ENCODE results near the gene DMAP1. TPM values are rescaled to one million over a fixed set of nuclear protein-coding genes. Genes with fewer than 3 reads are reported as not detected.

Gene DMAP1
- total and polyA plus RNA-seq, 9 donors: 28.1 to 46.9 (median 42.2) TPM

- Histone ChIP-seq H3K4me1 (ENCODE audit: insufficient read depth) (no peaks in the 10 kb centered on the region), H3K4me3 (no peak overlapping the region), H3K36me3 (no peaks in the 10 kb centered on the region), H3K27me3 (no peaks in the 10 kb centered on the region), H3K9me3 (no peaks in the 10 kb centered on the region), H3K27ac (no peak overlapping the region)
- intact Hi-C loops (cut with DNase I): no loop called here
- WGBS, 3 donors: 87 to 91% (median 88%) methylated on average over 3 of the region's 3 CpGs
- no peak for DNase-seq
- no peak for TF ChIP-seq CTCF (IDR thresholded peaks at IDR 0.05)
- TF ChIP-seq EP300 (IDR thresholded peaks at IDR 0.05): no peak
- TF ChIP-seq POLR2A (IDR thresholded peaks at IDR 0.05): no peak
These were observed 17.5 kb downstream of the DMAP1 start for GRCh38 chr1:44230796-44231195.

DNA sequence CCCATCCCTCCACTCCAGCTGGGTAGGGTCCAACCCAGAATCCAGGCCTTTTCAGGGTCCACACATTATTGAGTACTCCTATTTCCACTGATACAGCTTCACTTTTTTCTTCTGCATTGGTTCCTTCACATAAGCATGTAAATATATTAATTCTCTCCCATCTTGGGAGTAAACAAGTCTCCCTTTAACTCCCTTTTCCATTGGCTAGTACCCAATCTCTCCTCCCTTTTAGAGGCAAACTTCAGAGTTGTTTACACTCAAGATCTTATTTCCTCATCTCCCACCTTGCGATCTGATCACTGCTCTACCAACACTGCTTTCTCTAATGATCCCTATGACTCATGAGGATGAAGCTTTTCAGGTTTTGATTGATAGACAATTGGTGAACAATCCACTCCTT, 20.3 kb downstream of the DMAP1 start:
- DNase-seq: no peak
- no peaks in the 10 kb centered on the region for H3K9me3 ChIP-seq
- no peak overlapping the region for H3K27ac ChIP-seq
- no peak overlapping the region for H3K4me3 ChIP-seq
- H3K36me3 ChIP-seq: no peaks in the 10 kb centered on the region
- peaks cover 1% of the 10 kb centered on the region for H3K4me1 ChIP-seq (ENCODE audit: insufficient read depth)
- H3K27me3 ChIP-seq: no peaks in the 10 kb centered on the region
- no peak for TF ChIP-seq POLR2A (IDR thresholded peaks at IDR 0.05)
- intact Hi-C loops (cut with DNase I): no loop called here
- 88 to 95% (median 90%) methylated on average over 1 of the region's 1 CpG for WGBS, 3 donors

DNA sequence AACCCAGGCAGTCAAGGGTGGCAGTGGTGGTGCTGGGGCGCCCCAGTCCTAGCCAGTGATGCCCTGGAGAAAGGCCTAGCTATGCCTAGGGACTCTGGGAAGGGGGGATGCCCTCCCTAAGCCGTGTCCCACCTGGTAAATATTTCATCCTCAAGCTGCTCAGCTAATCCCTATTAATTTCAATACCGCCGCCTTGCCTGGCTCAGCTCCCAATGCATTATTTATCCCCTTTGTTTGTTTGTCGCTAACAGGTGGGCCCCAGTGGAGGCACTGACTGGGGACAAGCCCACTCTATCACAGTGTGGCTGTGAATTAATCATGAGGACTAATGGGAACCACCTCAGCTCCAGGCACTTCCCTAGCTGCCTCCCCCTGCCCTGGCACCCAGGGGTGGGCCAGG, 22.5 kb downstream of the DMAP1 start:
- no peak overlapping the region for H3K4me3 ChIP-seq
- no peaks in the 10 kb centered on the region for H3K27me3 ChIP-seq
- intact Hi-C loops (cut with DNase I): no loop called here
- WGBS, 3 donors: 92 to 97% (median 96%) methylated on average over 5 of the region's 5 CpGs
- no peak for DNase-seq
- no peaks in the 10 kb centered on the region for H3K9me3 ChIP-seq
- no peak overlapping the region for H3K27ac ChIP-seq
- no peak for TF ChIP-seq POLR2A (IDR thresholded peaks at IDR 0.05)
- no peak for TF ChIP-seq EP300 (IDR thresholded peaks at IDR 0.05)
- no peak for TF ChIP-seq CTCF (IDR thresholded peaks at IDR 0.05)
- H3K4me1 ChIP-seq (ENCODE audit: insufficient read depth): peaks cover 1% of the 10 kb centered on the region
- no peaks in the 10 kb centered on the region for H3K36me3 ChIP-seq

DNA sequence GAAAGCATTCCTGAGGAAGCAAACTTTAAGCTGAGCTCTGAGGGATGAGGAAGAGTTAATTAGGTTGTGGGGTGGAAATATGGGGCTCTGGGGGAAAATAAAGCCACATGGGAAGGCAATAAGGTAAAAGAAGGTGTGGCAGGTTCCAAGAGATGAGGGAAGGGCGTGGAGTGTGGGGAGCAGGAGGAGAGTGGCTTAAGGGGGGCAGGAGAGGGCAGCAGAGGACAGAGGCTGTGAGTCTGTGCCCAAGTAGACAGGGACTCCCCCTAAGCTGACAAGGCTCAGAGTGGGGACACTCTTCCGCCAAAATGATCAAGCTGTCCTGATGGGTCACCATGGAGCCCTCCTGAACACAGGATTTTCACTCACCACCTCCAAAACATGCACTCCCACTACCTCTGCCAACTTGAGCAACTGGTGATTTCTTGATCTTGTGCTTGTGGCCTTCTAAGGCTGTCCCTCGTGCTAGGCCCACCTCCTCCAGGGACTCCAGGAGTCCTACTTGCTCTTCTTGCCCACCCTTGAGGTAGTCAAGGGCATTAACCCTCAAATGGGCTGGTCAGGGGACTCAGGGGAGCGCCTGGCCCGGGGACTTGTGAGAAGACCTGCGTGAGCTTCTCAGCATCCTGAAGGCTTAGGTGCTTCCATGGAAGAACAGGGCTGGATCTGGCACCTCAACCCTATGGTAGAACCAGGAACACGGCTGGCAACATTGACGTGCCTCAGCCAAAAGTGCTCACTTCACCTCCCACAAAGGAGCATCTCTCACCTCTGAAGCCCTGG, 23.4 kb downstream of the DMAP1 start:
- Histone ChIP-seq H3K9me3 (no peaks in the 10 kb centered on the region), H3K27ac (no peak overlapping the region), H3K4me3 (no peak overlapping the region), H3K4me1 (ENCODE audit: insufficient read depth) (peaks cover 1% of the 10 kb centered on the region), H3K27me3 (no peaks in the 10 kb centered on the region), H3K36me3 (no peaks in the 10 kb centered on the region)
- intact Hi-C loops (cut with DNase I): no loop called here
- TF ChIP-seq EP300 (IDR thresholded peaks at IDR 0.05): no peak
- no peak for TF ChIP-seq POLR2A (IDR thresholded peaks at IDR 0.05)
- no peak for TF ChIP-seq CTCF (IDR thresholded peaks at IDR 0.05)
- DNase-seq: no peak
- 87 to 96% (median 91%) methylated on average over 8 of the region's 8 CpGs for WGBS, 3 donors

GRCh38 chr1:44237721-44238457, 24.6 kb downstream of the DMAP1 start:
- TF ChIP-seq CTCF (IDR thresholded peaks at IDR 0.05) (peak in 2 of 3 donors; percentile 29 to 38), POLR2A (IDR thresholded peaks at IDR 0.05) (no peak)
- peak in 4 of 5 donors; percentile 43 to 66 (median 53) for DNase-seq
- Histone ChIP-seq H3K4me1 (ENCODE audit: insufficient read depth) (peaks cover 1% of the 10 kb centered on the region), H3K4me3 (peak overlapping the region; percentile 13), H3K27me3 (no peaks in the 10 kb centered on the region), H3K36me3 (no peaks in the 10 kb centered on the region), H3K9me3 (no peaks in the 10 kb centered on the region), H3K27ac (no peak overlapping the region)
- intact Hi-C loops (cut with DNase I): no loop called here
- WGBS, 3 donors: 44 to 51% (median 51%) methylated on average over 31 to 33 of the region's 33 CpGs
